ENCODE data around the gene FARP1.

The FARP1 gene

DNA sequence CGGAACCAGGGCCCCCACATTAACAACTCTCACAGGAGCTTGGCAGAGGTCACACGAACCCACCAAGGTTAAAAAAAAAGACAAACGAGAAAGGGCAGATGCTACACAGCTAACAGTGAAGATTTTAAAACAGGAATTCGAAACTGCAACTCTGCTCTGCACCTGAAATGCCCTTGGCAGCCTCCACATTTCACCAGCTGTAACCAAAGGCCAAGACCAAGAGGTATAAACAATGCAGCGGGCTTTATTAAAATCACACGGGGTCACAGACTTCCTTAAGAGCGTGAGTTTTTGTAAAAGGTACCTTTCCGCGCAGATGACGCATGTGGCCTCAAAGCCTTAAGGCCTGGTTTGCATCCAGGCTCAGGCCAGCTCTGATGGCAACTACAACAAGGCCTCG is 345.8 kb downstream of the FARP1 start:
- TF ChIP-seq TAF1 (IDR thresholded peaks at IDR 0.05; ENCODE audit: borderline replicate concordance, insufficient read depth, low read length) (no peak), POLR2AphosphoS5 (IDR thresholded peaks at IDR 0.05; ENCODE audit: low read depth, low read length) (no peak), SIN3A (IDR thresholded peaks at IDR 0.05; ENCODE audit: borderline replicate concordance, insufficient read depth, low read length) (no peak), FOXP2 (optimal IDR thresholded peaks at IDR 0.05; ENCODE audit: borderline replicate concordance, extremely low read depth, extremely low read length, insufficient read depth) (no peak)
- TF ChIP-seq, protein P1, sequence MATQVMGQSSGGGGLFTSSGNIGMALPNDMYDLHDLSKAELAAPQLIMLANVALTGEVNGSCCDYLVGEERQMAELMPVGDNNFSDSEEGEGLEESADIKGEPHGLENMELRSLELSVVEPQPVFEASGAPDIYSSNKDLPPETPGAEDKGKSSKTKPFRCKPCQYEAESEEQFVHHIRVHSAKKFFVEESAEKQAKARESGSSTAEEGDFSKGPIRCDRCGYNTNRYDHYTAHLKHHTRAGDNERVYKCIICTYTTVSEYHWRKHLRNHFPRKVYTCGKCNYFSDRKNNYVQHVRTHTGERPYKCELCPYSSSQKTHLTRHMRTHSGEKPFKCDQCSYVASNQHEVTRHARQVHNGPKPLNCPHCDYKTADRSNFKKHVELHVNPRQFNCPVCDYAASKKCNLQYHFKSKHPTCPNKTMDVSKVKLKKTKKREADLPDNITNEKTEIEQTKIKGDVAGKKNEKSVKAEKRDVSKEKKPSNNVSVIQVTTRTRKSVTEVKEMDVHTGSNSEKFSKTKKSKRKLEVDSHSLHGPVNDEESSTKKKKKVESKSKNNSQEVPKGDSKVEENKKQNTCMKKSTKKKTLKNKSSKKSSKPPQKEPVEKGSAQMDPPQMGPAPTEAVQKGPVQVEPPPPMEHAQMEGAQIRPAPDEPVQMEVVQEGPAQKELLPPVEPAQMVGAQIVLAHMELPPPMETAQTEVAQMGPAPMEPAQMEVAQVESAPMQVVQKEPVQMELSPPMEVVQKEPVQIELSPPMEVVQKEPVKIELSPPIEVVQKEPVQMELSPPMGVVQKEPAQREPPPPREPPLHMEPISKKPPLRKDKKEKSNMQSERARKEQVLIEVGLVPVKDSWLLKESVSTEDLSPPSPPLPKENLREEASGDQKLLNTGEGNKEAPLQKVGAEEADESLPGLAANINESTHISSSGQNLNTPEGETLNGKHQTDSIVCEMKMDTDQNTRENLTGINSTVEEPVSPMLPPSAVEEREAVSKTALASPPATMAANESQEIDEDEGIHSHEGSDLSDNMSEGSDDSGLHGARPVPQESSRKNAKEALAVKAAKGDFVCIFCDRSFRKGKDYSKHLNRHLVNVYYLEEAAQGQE (IDR thresholded peaks at IDR 0.05; ENCODE audit: insufficient read depth in 1 of 2, low read depth in 2 of 2, low read length in 2 of 2): no peak

DNA sequence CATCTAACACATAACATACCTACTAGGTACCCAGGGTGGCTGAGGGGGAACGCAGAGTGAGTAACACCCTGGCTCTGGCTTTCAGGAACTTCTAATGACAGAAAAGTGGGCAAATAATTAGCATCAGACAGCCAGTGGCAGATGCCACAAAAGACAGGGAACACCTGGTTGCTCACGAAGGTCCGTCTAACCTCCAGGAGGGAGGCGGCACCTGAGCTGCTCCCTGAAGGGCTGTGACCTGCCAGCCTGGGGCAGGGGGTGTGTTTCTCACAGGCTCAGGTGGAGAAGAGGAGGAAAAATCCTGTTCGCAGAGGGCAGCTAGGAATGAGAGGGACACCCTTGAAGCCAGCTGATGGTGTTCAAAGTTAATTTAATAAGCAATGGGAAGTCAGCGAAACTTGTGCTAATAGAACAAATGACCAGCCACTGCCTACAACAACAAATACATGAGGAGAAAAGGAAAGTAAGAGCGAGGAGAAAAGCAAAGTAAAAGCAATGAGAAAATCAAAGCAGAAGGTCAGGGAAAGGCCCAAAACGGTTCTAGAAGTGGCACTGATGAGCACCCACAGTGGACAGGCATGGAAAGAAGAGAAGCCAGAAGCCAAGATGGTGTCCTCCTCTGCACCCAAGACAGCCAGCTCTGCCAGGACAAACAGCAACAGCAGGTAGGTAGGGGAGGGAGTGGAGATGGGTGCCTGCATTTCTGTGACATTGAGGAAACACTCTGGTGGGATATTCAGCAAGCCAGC is 346.7 kb downstream of the FARP1 start:
- TF ChIP-seq FOXP2 (optimal IDR thresholded peaks at IDR 0.05; ENCODE audit: borderline replicate concordance, extremely low read depth, extremely low read length, insufficient read depth) (no peak), SIN3A (IDR thresholded peaks at IDR 0.05; ENCODE audit: borderline replicate concordance, insufficient read depth, low read length) (no peak), TAF1 (IDR thresholded peaks at IDR 0.05; ENCODE audit: borderline replicate concordance, insufficient read depth, low read length) (no peak), POLR2AphosphoS5 (IDR thresholded peaks at IDR 0.05; ENCODE audit: low read depth, low read length) (no peak)
- TF ChIP-seq, protein P1 (IDR thresholded peaks at IDR 0.05; ENCODE audit: insufficient read depth in 1 of 2, low read depth in 2 of 2, low read length in 2 of 2): no peak

DNA sequence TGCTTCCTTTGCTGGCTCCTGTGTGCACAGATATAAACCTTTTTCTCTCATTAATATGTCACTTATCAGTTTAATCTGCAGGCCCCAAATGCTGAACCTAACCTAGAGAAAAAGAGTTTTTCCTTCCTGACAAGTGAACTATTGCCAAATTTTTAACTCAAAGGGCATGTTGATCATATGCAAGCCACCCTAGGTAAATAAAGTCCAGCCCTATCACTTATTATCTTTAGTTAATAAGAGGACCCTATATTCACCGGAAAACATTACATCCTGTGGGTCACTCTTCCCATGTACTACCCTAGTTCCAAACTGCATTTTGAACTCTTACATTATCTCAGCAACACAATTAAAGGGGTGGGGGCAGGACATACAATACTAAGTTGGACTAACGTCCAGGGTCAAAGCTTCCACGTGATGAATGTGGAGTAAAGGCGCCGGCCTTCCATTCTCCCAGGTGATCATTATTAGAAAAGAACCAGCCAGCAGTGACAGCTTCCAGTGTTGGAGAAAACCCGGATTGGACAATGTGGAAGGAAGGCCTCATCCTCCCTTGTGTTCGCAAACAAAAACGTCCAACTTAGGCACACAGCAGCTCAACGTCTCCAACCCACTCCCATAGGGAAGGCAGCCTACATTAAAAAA is 347.4 kb downstream of the FARP1 start:
- no peak for TF ChIP-seq TAF1 (IDR thresholded peaks at IDR 0.05; ENCODE audit: borderline replicate concordance, insufficient read depth, low read length)

DNA sequence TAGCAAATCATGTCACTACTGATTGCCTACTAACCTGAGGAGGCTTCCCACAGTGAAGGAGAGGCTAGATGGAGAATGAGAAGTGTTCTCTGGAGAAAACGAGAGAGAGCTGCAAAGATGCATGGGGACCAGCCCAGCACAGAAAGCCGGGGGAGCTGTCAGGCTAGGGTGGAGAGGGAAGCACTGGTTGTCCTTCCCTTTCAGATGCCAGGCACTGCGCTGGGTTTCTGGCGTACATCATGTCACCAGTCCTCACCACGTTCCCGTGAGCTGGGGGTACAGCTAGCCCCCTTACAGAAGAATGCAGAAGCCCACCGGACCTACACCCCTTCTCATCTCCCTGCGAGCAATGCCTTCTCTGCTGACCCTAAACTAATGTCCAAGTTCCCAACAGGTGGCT is 348.0 kb downstream of the FARP1 start:
- TF ChIP-seq FOXP2 (optimal IDR thresholded peaks at IDR 0.05; ENCODE audit: borderline replicate concordance, extremely low read depth, extremely low read length, insufficient read depth): no peak
- TF ChIP-seq SIN3A (IDR thresholded peaks at IDR 0.05; ENCODE audit: borderline replicate concordance, insufficient read depth, low read length): no peak
- TF ChIP-seq POLR2AphosphoS5 (IDR thresholded peaks at IDR 0.05; ENCODE audit: low read depth, low read length): no peak
- TF ChIP-seq TAF1 (IDR thresholded peaks at IDR 0.05; ENCODE audit: borderline replicate concordance, insufficient read depth, low read length): no peak
- TF ChIP-seq, protein P1 (IDR thresholded peaks at IDR 0.05; ENCODE audit: insufficient read depth in 1 of 2, low read depth in 2 of 2, low read length in 2 of 2): no peak

DNA sequence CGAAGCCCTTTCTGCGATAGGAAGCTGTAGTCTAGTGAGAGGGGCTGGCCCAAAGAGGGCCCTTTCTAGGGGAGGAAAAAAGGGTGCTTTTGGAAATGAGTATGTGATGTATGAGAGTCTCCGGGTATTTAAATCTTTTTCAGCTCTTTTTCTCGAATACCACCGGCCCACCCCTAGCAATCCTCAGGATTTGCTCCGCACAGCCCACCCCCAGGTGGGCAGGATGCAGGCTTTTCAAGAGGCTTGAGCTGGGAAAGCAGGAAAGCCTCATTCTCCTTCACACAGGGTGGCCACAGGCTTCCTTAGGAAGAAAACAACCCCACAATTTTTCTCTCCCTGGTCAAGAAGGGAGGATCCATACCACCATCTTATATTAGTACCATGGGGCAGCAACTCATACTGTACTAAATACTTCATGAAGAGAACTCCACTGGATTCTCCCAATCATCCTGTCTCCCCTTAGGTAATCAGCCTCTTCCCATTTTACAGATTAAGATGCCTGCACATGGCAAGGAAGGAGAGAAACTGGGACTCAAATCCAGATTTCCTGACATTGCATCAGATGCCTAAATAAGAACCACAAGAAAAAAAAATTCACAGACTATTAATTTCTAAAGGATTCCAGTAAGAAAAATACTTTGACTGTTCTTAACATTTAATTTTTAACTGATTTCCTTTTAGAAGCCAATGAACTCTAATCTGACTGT is 349.6 kb downstream of the FARP1 start:
- TF ChIP-seq POLR2AphosphoS5 (IDR thresholded peaks at IDR 0.05; ENCODE audit: low read depth, low read length) (no peak), SIN3A (IDR thresholded peaks at IDR 0.05; ENCODE audit: borderline replicate concordance, insufficient read depth, low read length) (no peak), FOXP2 (optimal IDR thresholded peaks at IDR 0.05; ENCODE audit: borderline replicate concordance, extremely low read depth, extremely low read length, insufficient read depth) (no peak), TAF1 (IDR thresholded peaks at IDR 0.05; ENCODE audit: borderline replicate concordance, insufficient read depth, low read length) (no peak)
- TF ChIP-seq, protein P1 (IDR thresholded peaks at IDR 0.05; ENCODE audit: insufficient read depth in 1 of 2, low read depth in 2 of 2, low read length in 2 of 2): no peak

Data from PFSK-1 (cell line).